T-cell (primary cell): ENCODE measurements around the gene SNN. TPM values are rescaled to one million over a fixed set of nuclear protein-coding genes. Genes with fewer than 3 reads are reported as not detected.
A peak's percentile ranks its signal among the peaks of the same experiment; 100 is the strongest.

Experiments used
- ATAC-seq, 4 experiments: fragments of 200-7000 bp in 3 of 4; fragments of 150-1000 bp in 1 of 4; cut with Tn5 transposase; replicated peaks in 1 of 4; 1 replicate in 3 of 4; 2 replicates in 1 of 4; pipeline ENCODE4 v1.10.0; 2021; ENCODE audit warnings: moderate library complexity in 3 of 4, mild to moderate bottlenecking in 2 of 4, moderate number of reproducible peaks in 1 of 4
- CTCF ChIA-PET, 2 donors: fragments of 300-600 bp; sonication (Branson Sonifier 250); formaldehyde crosslinking; loops; one replicate each; lab custom pipeline; 2022; ENCODE audit warnings: antibody characterized with exemption in 2 of 2; lab: Charles Lee
- POLR2A ChIA-PET, 2 donors: fragments of 300-600 bp; sonication (Branson Sonifier 250); formaldehyde crosslinking; loops; one replicate each; lab custom pipeline; 2022; ENCODE audit warnings: antibody characterized with exemption in 2 of 2; lab: Charles Lee
- DNase-seq, 35 experiments: peaks; one replicate each; pipeline versions ENCODE4 v3.0.0 to v3.0.0-alpha.2; 2013 to 2023
- H3K27ac ChIP-seq: one replicate; pipeline ENCODE4 v1.5.1; 2013; ENCODE audit warnings: low read length
- H3K27me3 ChIP-seq, 2 experiments: replicated peaks in 1 of 2; 1 replicate in 1 of 2; 2 replicates in 1 of 2; pipeline versions ENCODE4 v1.6.1 to v1.7.0; 2013; ENCODE audit warnings: low read length in 1 of 2, mixed read lengths in 1 of 2; ENCODE audit not compliant: control insufficient read depth in 2 of 2, insufficient read depth in 2 of 2; ENCODE audit errors: extremely low read depth in 1 of 2
- H3K36me3 ChIP-seq, 2 donors: 1 replicate in 1 of 2; 2 replicates in 1 of 2; pipeline versions ENCODE4 v1.6.1 to v1.7.0; 2013; ENCODE audit warnings: low read length in 1 of 2; ENCODE audit not compliant: control insufficient read depth in 2 of 2, insufficient read depth in 1 of 2; ENCODE audit errors: extremely low read depth in 1 of 2
- H3K4me1 ChIP-seq, 2 experiments: 1 replicate in 1 of 2; 2 replicates in 1 of 2; pipeline versions ENCODE4 v1.6.1 to v1.7.0; 2013; ENCODE audit warnings: low read length in 2 of 2, mixed read lengths in 1 of 2; ENCODE audit not compliant: insufficient read depth in 2 of 2, control insufficient read depth in 1 of 2; ENCODE audit errors: extremely low read depth in 1 of 2
- H3K4me3 ChIP-seq, 2 donors: 1 replicate in 1 of 2; 2 replicates in 1 of 2; pipeline versions ENCODE4 v1.5.1 to v1.7.0; 2013; ENCODE audit warnings: mild to moderate bottlenecking in 2 of 2, low read length in 1 of 2, moderate library complexity in 1 of 2; ENCODE audit not compliant: control insufficient read depth in 1 of 2; ENCODE audit errors: extremely low read depth in 1 of 2
- H3K9me3 ChIP-seq: 2 replicates; pipeline ENCODE4 v1.7.0; 2013
- H3K27ac Mint-ChIP-seq, 2 donors: one replicate each; pipeline ENCODE4 v1.8.0; 2020 to 2021; ENCODE audit warnings: mild to moderate bottlenecking in 2 of 2, mixed read lengths in 2 of 2
- H3K27me3 Mint-ChIP-seq, 2 donors: one replicate each; pipeline ENCODE4 v1.8.0; 2021 to 2022; ENCODE audit warnings: mixed read lengths in 2 of 2
- H3K36me3 Mint-ChIP-seq: one replicate; pipeline ENCODE4 v1.8.0; 2021; ENCODE audit warnings: mixed read lengths
- H3K4me1 Mint-ChIP-seq, 3 donors: one replicate each; pipeline ENCODE4 v1.8.0; 2020 to 2022; ENCODE audit warnings: mixed read lengths in 3 of 3, mild to moderate bottlenecking in 1 of 3
- H3K4me3 Mint-ChIP-seq, 3 donors: one replicate each; pipeline ENCODE4 v1.8.0; 2020 to 2022; ENCODE audit warnings: mild to moderate bottlenecking in 3 of 3, mixed read lengths in 3 of 3, moderate library complexity in 3 of 3
- H3K9me3 Mint-ChIP-seq, 3 donors: one replicate each; pipeline ENCODE4 v1.8.0; 2020 to 2022; ENCODE audit warnings: mixed read lengths in 3 of 3
- WGBS: methylation state at CpG from one replicate; pipeline ENCODE4 v1.1.5; 2013; ENCODE audit warnings: missing lambda C conversion rate; ENCODE audit not compliant: insufficient coverage; 5-methylcytosine and 5-hydroxymethylcytosine counted together
- total RNA-seq, 35 experiments: library from RNA in 6 of 35; stranded (reverse) in 6 of 35; fragments of 120-200 nt in 1 of 35; gene quantifications; one replicate each; pipeline versions ENCODE4 v1.2.1 to v1.2.4 and lab custom pipeline; 2013 to 2026

Gene SNN
- total RNA-seq, 5 donors from 2014 or later (not counting 1 experiment from before 2014, with no cell fraction given): 17.4 to 56.2 (median 22.7) TPM

DNA sequence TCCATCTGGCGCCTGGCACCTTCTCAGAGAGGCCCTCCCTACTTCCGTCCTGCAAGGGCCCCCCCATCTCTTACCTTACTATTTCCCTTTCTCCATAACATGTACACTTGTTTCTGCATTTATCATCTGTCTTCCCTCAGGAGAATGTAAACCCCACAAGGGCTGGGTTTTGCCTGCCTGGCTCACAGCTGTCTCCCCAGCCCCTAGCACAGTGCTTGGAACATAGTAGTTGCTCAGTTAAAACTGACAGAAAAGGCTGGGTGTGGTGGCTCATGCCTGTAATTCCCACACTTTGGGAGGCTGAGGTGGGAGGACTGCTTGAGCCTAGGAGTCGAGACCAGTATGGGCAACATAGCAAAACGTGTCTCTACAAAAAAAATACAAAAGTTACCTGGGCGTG is 5.7 kb upstream of the SNN start:
- H3K27ac Mint-ChIP-seq: peak overlapping the region in 1 of 2 donors; percentile 11
- Histone ChIP-seq H3K4me3 (no peak overlapping the region), H3K9me3 (no peaks in the 10 kb centered on the region), H3K27me3 (peaks cover 0 to 1% of the 10 kb centered on the region in 2 experiments), H3K4me1 (peaks cover 22 to 46% of the 10 kb centered on the region in 2 experiments), H3K36me3 (no peaks in the 10 kb centered on the region), H3K27ac (no peak overlapping the region)
- ChIA-PET POLR2A (interaction anchor here in 1 of 2 donors (0.6 kb wide), 1 partner anchor 226 kb away, joined by 10 read pairs; no protein-coding TSS in a partner anchor), CTCF (no interaction called here)
- no peak for DNase-seq
- no peak for ATAC-seq
- no peaks in the 10 kb centered on the region for H3K9me3 Mint-ChIP-seq
- peak overlapping the region in 1 of 3 donors; percentile 53 for H3K4me3 Mint-ChIP-seq
- H3K36me3 Mint-ChIP-seq: no peaks in the 10 kb centered on the region
- WGBS: 91% methylated on average over 4 of the region's 5 CpGs
- peaks cover 38 to 51% (median 42%) of the 10 kb centered on the region in 3 donors for H3K4me1 Mint-ChIP-seq
- no peaks in the 10 kb centered on the region for H3K27me3 Mint-ChIP-seq

DNA sequence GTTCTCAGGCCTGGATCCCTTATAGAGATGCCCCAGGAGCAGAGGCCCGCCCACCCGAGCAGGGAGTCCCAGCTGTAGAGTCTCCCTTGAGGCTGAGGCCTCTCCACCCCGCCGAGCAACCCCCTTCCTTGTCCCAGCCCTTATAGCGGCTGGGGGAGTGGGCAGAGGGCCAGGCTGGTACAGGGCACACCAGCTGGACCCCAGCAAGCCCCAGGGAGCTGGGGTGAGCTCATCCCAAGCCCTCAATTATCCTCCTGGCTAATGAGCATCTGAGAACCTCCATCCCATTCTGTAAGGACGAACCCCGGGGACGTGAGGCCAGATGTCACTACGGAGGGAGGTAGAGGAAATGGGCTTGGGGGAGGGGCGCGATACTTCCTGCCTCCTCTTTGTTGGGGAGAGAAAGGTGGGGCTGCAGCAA is 3.2 kb upstream of the SNN start:
- peak overlapping the region; percentile 93 to 97 for H3K27ac Mint-ChIP-seq
- H3K4me1 Mint-ChIP-seq: peaks cover 49 to 54% (median 50%) of the 10 kb centered on the region in 3 donors
- no peaks in the 10 kb centered on the region for H3K36me3 Mint-ChIP-seq
- H3K9me3 ChIP-seq: no peaks in the 10 kb centered on the region
- peak overlapping the region; percentile 37 to 60 for H3K4me3 ChIP-seq
- no peaks in the 10 kb centered on the region for H3K27me3 Mint-ChIP-seq
- 20% methylated on average over 1 of the region's 11 CpGs for WGBS
- no peaks in the 10 kb centered on the region for H3K9me3 Mint-ChIP-seq
- H3K4me3 Mint-ChIP-seq: peak overlapping the region; percentile 17 to 81 (median 54)
- H3K4me1 ChIP-seq: peaks cover 24 to 63% of the 10 kb centered on the region in 2 experiments
- peaks cover 0 to 7% of the 10 kb centered on the region in 2 experiments for H3K27me3 ChIP-seq
- ChIA-PET CTCF (no interaction called here), POLR2A (interaction anchor here in 1 of 2 donors (0.5 kb wide), 2 partner anchors 49 to 390 kb away, joined by 3 to 4 read pairs; no protein-coding TSS in a partner anchor)
- DNase-seq (peak in 22 of 35 experiments; percentile 26 to 75 (median 49)), ATAC-seq (peak in 2 of 4 experiments; percentile 17 to 18)
- H3K36me3 ChIP-seq: no peaks in the 10 kb centered on the region
- H3K27ac ChIP-seq: peak overlapping the region; percentile 62

DNA sequence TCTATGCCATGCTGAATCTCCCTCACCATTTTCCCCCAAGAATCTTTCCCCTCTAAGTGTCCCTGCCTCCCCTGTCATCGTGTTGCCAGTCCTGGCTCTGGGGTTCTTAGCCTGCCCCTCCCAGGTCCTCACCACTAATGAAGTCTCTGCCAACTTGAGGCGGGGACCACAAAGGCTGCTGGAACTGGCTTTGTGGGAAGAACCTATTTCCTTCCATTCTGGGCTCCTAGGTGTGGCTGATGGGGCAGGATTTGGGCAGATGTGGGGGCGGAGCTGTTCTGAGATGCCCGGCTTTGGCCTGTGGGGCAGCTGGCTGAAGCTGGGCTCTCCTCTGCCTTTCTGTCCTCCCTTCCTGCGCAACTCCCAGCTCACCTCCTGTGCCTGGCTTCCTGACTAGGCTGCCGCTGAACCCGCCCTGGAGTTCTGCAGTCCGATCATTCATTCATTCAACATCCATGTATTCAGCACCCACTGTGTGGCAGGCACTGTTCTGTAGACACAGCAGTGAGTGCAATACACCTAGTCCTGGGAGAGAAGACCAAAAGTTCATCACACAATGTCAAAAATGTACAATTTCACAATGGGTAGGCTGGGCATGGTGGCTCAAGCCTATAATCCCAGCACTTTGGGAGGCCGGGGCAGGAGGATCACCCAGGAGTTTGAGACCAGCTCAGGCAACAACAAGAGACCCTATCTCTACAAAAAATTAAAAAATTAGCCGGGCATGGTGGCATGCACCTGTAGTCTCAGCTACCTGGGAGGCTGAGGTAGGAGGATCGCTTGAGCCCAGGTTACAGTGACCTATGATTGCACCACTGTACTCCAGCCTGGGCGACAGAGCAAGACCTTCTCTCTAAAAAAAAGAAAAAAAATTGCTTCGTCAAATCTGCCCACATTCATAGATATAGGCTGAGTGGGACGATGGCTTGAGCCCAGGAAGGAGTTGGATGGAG is 1.9 kb upstream of the SNN start:
- H3K27me3 Mint-ChIP-seq: no peaks in the 10 kb centered on the region
- H3K9me3 Mint-ChIP-seq: no peaks in the 10 kb centered on the region
- CTCF ChIA-PET: interaction anchor here in 1 of 2 donors (1.0 kb wide), 1 partner anchor 26 kb away, joined by 3 read pairs; no protein-coding TSS in a partner anchor
- Histone ChIP-seq H3K27ac (no peak overlapping the region), H3K4me1 (peaks cover 36 to 76% of the 10 kb centered on the region in 2 experiments), H3K27me3 (peaks cover 0 to 7% of the 10 kb centered on the region in 2 experiments), H3K9me3 (no peaks in the 10 kb centered on the region), H3K36me3 (no peaks in the 10 kb centered on the region), H3K4me3 (no peak overlapping the region)
- WGBS: 85% methylated on average over 3 of the region's 14 CpGs
- POLR2A ChIA-PET: interaction anchor here in 1 of 2 donors (1.0 kb wide), 1 partner anchor 106 kb away, joined by 3 read pairs; no protein-coding TSS in a partner anchor
- H3K4me1 Mint-ChIP-seq: peaks cover 61 to 63% (median 62%) of the 10 kb centered on the region in 3 donors
- H3K36me3 Mint-ChIP-seq: no peaks in the 10 kb centered on the region
- DNase-seq (no peak), ATAC-seq (no peak)
- H3K27ac Mint-ChIP-seq: peak overlapping the region; percentile 43 to 97
- H3K4me3 Mint-ChIP-seq: peak overlapping the region; percentile 67 to 81 (median 81)

DNA sequence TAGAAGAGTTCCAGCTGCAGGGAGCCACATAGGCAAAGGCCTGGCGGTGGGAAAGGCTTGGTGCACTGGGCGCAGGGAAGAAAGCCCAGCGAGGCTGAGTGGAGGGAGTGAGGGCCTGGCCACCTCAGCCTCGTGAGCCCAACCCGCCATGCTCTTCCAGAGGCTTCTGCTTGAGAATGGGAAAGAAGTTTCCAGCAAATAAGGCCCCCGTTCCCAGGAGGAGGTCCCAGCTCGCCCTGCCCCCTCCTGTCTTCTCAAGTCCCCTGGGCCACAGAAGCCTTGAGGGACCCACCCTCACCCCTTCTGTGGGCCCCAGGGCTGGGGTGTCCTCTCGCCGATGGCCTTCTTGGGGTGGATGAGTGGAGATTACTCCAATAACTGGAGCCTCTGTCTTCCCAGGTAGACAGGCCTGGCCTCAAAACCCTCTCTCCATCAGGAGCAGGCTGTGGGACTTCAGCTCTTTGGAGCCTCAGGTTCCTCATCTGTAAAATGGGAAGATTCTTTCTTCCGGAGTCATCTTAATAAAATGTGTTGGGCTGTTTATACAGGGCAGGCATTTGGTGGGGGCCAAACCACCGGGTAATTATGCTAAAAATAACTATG is 933 bp upstream of the SNN start:
- ATAC-seq (no peak), DNase-seq (no peak)
- WGBS: 100% methylated on average over 2 of the region's 11 CpGs
- H3K9me3 Mint-ChIP-seq: no peaks in the 10 kb centered on the region
- H3K36me3 ChIP-seq: no peaks in the 10 kb centered on the region
- peak overlapping the region; percentile 59 to 97 for H3K27ac Mint-ChIP-seq
- no peaks in the 10 kb centered on the region for H3K36me3 Mint-ChIP-seq
- H3K27me3 ChIP-seq: peaks cover 0 to 7% of the 10 kb centered on the region in 2 experiments
- peak overlapping the region; percentile 34 for H3K27ac ChIP-seq
- no peaks in the 10 kb centered on the region for H3K9me3 ChIP-seq
- H3K4me1 Mint-ChIP-seq: peaks cover 70 to 72% (median 72%) of the 10 kb centered on the region in 3 donors
- ChIA-PET CTCF (no interaction called here), POLR2A (interaction anchor here in 1 of 2 donors (0.6 kb wide), 1 partner anchor 76 kb away, joined by 4 read pairs; no protein-coding TSS in a partner anchor)
- H3K4me3 ChIP-seq: peak overlapping the region in 1 of 2 donors; percentile 51
- peak overlapping the region; percentile 67 to 81 (median 81) for H3K4me3 Mint-ChIP-seq
- H3K4me1 ChIP-seq: peaks cover 46 to 85% of the 10 kb centered on the region in 2 experiments
- H3K27me3 Mint-ChIP-seq: no peaks in the 10 kb centered on the region

DNA sequence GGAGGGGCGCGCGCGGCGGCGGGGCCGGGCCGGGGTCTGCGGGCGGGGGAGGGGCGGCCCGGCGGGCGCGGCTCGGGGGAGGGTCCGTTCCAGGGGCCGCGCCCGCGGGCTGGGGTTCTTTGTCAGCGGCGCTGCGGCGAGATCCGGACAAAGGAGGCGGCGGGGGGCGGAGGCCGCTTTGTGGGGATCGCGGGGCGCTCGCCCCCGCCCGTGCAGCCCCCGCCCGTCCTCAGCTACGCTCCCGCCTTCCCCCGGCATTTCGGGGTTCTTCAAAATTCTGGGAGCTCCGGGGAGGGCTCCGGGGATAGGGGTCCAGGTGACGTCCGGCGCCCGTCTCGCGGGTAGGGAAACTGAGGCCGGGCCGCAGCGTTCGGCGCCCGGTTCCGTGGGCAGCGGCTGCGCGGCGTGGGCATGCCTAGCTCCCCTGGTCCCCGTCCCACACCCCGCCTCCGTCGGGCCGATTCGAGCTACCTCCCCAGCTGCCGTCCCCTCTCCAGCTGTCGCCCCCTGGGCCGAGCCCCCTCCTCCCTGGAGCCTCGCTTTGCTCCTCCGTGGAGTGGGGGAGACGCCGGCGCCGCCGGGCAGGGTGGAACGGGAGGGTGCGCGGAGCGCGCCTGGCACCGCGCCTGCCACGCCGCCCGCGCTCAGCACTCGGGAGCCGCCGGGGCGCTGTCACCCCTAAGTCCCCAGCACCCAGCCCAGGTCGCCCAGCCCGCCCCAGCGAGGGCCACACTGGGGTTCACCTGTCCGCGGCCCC is 546 bp downstream of the SNN start:
- no peaks in the 10 kb centered on the region for H3K36me3 ChIP-seq
- POLR2A ChIA-PET: interaction anchor here in 1 of 2 donors (0.6 kb wide), 1 partner anchor 20 kb away, joined by 3 read pairs; no protein-coding TSS in a partner anchor
- WGBS: under 1% methylated on average over 80 of the region's 97 CpGs
- peak overlapping the region; percentile 92 for H3K27ac Mint-ChIP-seq
- H3K36me3 Mint-ChIP-seq: no peaks in the 10 kb centered on the region
- H3K27me3 Mint-ChIP-seq: no peaks in the 10 kb centered on the region
- H3K27me3 ChIP-seq: peaks cover 0 to 7% of the 10 kb centered on the region in 2 experiments
- peaks cover 53 to 87% of the 10 kb centered on the region in 2 experiments for H3K4me1 ChIP-seq
- H3K27ac ChIP-seq: peak overlapping the region; percentile 61
- no peaks in the 10 kb centered on the region for H3K9me3 ChIP-seq
- CTCF ChIA-PET: interaction anchor here in 1 of 2 donors (0.6 to 1.0 kb wide), 2 partner anchors 110 to 314 kb away, joined by 3 read pairs; no protein-coding TSS in a partner anchor
- ATAC-seq (peak; percentile 2 to 13 (median 6)), DNase-seq (peak in 15 of 35 experiments; percentile 20 to 55 (median 33))
- peak overlapping the region; percentile 82 to 83 (median 83) for H3K4me3 Mint-ChIP-seq
- no peaks in the 10 kb centered on the region for H3K9me3 Mint-ChIP-seq
- peaks cover 75 to 79% (median 76%) of the 10 kb centered on the region in 3 donors for H3K4me1 Mint-ChIP-seq
- H3K4me3 ChIP-seq: peak overlapping the region; percentile 52 to 83
